Measurements from ENCODE around the gene ZNF672.

GRCh38 chr1:248858096-248858890, 20.3 kb downstream of the ZNF672 start:
- TF ChIP-seq CTCF (conservative IDR thresholded peaks at IDR 0.05; ENCODE audit: low read depth in 2 of 2): peak; percentile 49 to 68
- TF ChIP-seq EZH2 (IDR thresholded peaks at IDR 0.05; ENCODE audit: low read depth, unreplicated experiment): no peak
- peak; percentile 66 for TF ChIP-seq POLR2AphosphoS5 (IDR thresholded peaks at IDR 0.05; ENCODE audit: low read depth)
- peak; percentile 19 for TF ChIP-seq REST (IDR thresholded peaks at IDR 0.05; ENCODE audit: unreplicated experiment)
